H9 (cell line): ENCODE measurements around the gene TTC1. TPM values are rescaled to one million over a fixed set of nuclear protein-coding genes. Genes with fewer than 3 reads are reported as not detected.

Experiments used
- DNase-seq: peaks from one replicate; pipeline ENCODE4 v3.0.0-alpha.2; 2017
- H2AFZ ChIP-seq: one replicate; pipeline ENCODE4 v1.6.1; 2013; ENCODE audit warnings: mild to moderate bottlenecking, low read length, control low read depth, moderate library complexity
- H2AK5ac ChIP-seq: 2 replicates; pipeline ENCODE4 v1.6.1; 2013; ENCODE audit warnings: low read length, control low read depth, mixed read lengths; ENCODE audit not compliant: insufficient read length
- H2BK120ac ChIP-seq: one replicate; pipeline ENCODE4 v1.6.1; 2013; ENCODE audit warnings: low read depth, mild to moderate bottlenecking, low read length, control low read depth, inconsistent platforms; ENCODE audit not compliant: poor library complexity, severe bottlenecking
- H2BK12ac ChIP-seq: 2 replicates; pipeline ENCODE4 v1.6.1; 2013; ENCODE audit warnings: low read length, control low read depth, mixed read lengths, low read depth; ENCODE audit not compliant: insufficient read length
- H2BK15ac ChIP-seq: 2 replicates; pipeline ENCODE4 v1.6.1; 2013; ENCODE audit warnings: low read depth, low read length, control low read depth
- H2BK20ac ChIP-seq: one replicate; pipeline ENCODE4 v1.6.1; 2013; ENCODE audit warnings: low read depth, mild to moderate bottlenecking, low read length, control low read depth, inconsistent platforms; ENCODE audit not compliant: poor library complexity, severe bottlenecking
- H2BK5ac ChIP-seq: 2 replicates; pipeline ENCODE4 v1.6.1; 2013; ENCODE audit warnings: low read length, control low read depth, mixed read lengths; ENCODE audit not compliant: insufficient read length
- H3K14ac ChIP-seq: 2 replicates; pipeline ENCODE4 v1.6.1; 2013; ENCODE audit warnings: low read length, control low read depth; ENCODE audit not compliant: insufficient read depth
- H3K18ac ChIP-seq: 2 replicates; pipeline ENCODE4 v1.6.1; 2013; ENCODE audit warnings: low read depth, mild to moderate bottlenecking, mixed read lengths, low read length, control low read depth; ENCODE audit not compliant: insufficient read length
- H3K23ac ChIP-seq: 2 replicates; pipeline ENCODE4 v1.6.1; 2013; ENCODE audit warnings: low read length, control low read depth, mixed read lengths, low read depth; ENCODE audit not compliant: insufficient read length
- H3K23me2 ChIP-seq: 2 replicates; pipeline ENCODE4 v1.6.1; 2013; ENCODE audit warnings: low read depth, mild to moderate bottlenecking, mixed read lengths, low read length, control low read depth; ENCODE audit not compliant: insufficient read length, poor library complexity, severe bottlenecking
- H3K27ac ChIP-seq: 2 replicates; pipeline ENCODE4 v1.5.1; 2013; ENCODE audit warnings: low read length, control low read depth, mixed read lengths, low read depth; ENCODE audit not compliant: insufficient read length
- H3K27me3 ChIP-seq: 2 replicates; pipeline ENCODE4 v1.6.1; 2013; ENCODE audit warnings: low read length, control low read depth, inconsistent platforms; ENCODE audit not compliant: insufficient read depth
- H3K4ac ChIP-seq: 2 replicates; pipeline ENCODE4 v1.6.1; 2013; ENCODE audit warnings: low read depth, mild to moderate bottlenecking, control low read depth, inconsistent platforms, low read length, moderate library complexity
- H3K4me1 ChIP-seq: 2 replicates; pipeline ENCODE4 v1.6.1; 2013; ENCODE audit warnings: low read length, control low read depth, inconsistent platforms; ENCODE audit not compliant: insufficient read depth
- H3K4me2 ChIP-seq: 2 replicates; pipeline ENCODE4 v1.6.1; 2013; ENCODE audit warnings: low read length, control low read depth, mixed read lengths; ENCODE audit not compliant: insufficient read length, insufficient read depth
- H3K56ac ChIP-seq: 2 replicates; pipeline ENCODE4 v1.6.1; 2013; ENCODE audit warnings: low read depth, mild to moderate bottlenecking, mixed read lengths, low read length, control low read depth; ENCODE audit not compliant: insufficient read length
- H3K79me1 ChIP-seq: 2 replicates; pipeline ENCODE4 v1.6.1; 2013; ENCODE audit warnings: low read depth, mild to moderate bottlenecking, moderate library complexity, low read length, control low read depth, inconsistent platforms; ENCODE audit not compliant: insufficient read depth, poor library complexity, severe bottlenecking
- H3K79me2 ChIP-seq: 2 replicates; pipeline ENCODE4 v1.6.1; 2013; ENCODE audit warnings: low read length, control low read depth, inconsistent platforms; ENCODE audit not compliant: insufficient read depth
- H3K9ac ChIP-seq: 2 replicates; pipeline ENCODE4 v1.6.1; 2013; ENCODE audit warnings: low read length, control low read depth, mixed read lengths; ENCODE audit not compliant: insufficient read length; ENCODE audit errors: extremely low read depth
- H3K9me3 ChIP-seq: one replicate; pipeline ENCODE4 v1.6.1; 2013; ENCODE audit warnings: low read depth, low read length, inconsistent platforms; ENCODE audit not compliant: control insufficient read depth
- H3T11ph ChIP-seq: one replicate; pipeline ENCODE4 v1.6.1; 2013; ENCODE audit warnings: mild to moderate bottlenecking, low read length, control low read depth, inconsistent platforms
- H4K20me1 ChIP-seq: one replicate; pipeline ENCODE4 v1.6.1; 2013; ENCODE audit not compliant: control insufficient read depth, insufficient read length, insufficient read depth
- H4K5ac ChIP-seq: 2 replicates; pipeline ENCODE4 v1.6.1; 2013; ENCODE audit warnings: low read depth, mild to moderate bottlenecking, mixed read lengths, low read length, control low read depth; ENCODE audit not compliant: insufficient read length
- H4K8ac ChIP-seq: replicated peaks from 2 replicates; pipeline ENCODE4 v1.6.1; 2013; ENCODE audit warnings: low read length, control low read depth, mixed read lengths, low read depth; ENCODE audit not compliant: insufficient read length
- H4K91ac ChIP-seq: 2 replicates; pipeline ENCODE4 v1.6.1; 2013; ENCODE audit warnings: low read depth, mild to moderate bottlenecking, moderate library complexity, mixed read lengths, low read length, control low read depth; ENCODE audit not compliant: insufficient read length
- H3K27ac Mint-ChIP-seq, 3 experiments: 2 replicates in 2 of 3; 3 replicates in 1 of 3; pipeline ENCODE4 v1.8.0; 2020 to 2021; ENCODE audit warnings: mixed read lengths in 3 of 3, mild to moderate bottlenecking in 1 of 3, moderate library complexity in 1 of 3
- H3K27me3 Mint-ChIP-seq: 2 replicates; pipeline ENCODE4 v1.8.0; 2021; ENCODE audit warnings: low read depth, mild to moderate bottlenecking, moderate library complexity, mixed read lengths
- H3K36me3 Mint-ChIP-seq, 3 experiments: 2 replicates in 2 of 3; 3 replicates in 1 of 3; pipeline ENCODE4 v1.8.0; 2020 to 2021; ENCODE audit warnings: low read depth in 3 of 3, mixed read lengths in 3 of 3; ENCODE audit not compliant: insufficient read depth in 1 of 3
- H3K4me1 Mint-ChIP-seq, 2 experiments: 2 replicates each; pipeline ENCODE4 v1.8.0; 2020; ENCODE audit warnings: mixed read lengths in 2 of 2
- H3K4me3 Mint-ChIP-seq, 2 experiments: 2 replicates in 1 of 2; 3 replicates in 1 of 2; pipeline ENCODE4 v1.8.0; 2020 to 2021; ENCODE audit warnings: mild to moderate bottlenecking in 2 of 2, mixed read lengths in 2 of 2, moderate library complexity in 1 of 2
- H3K9me3 Mint-ChIP-seq, 2 experiments: 2 replicates in 1 of 2; 3 replicates in 1 of 2; pipeline ENCODE4 v1.8.0; 2020; ENCODE audit warnings: mild to moderate bottlenecking in 2 of 2, mixed read lengths in 2 of 2, moderate library complexity in 1 of 2
- WGBS: extraction: QIAGEN DNeasy Blood & Tissue Kit; methylation state at CpG from one replicate; pipeline ENCODE4 v1.1.7; 2013; ENCODE audit warnings: missing lambda C conversion rate, low lambda C conversion rate, mixed read lengths; ENCODE audit not compliant: insufficient read length; ENCODE audit errors: extremely low coverage; 5-methylcytosine and 5-hydroxymethylcytosine counted together
- total RNA-seq: library from RNA; stranded (reverse); gene quantifications from 2 replicates; pipeline ENCODE4 v1.2.1, GENCODE V29; 2021
- TF ChIP-seq, protein P1 (sequence below): fragments of 200-600 bp; sonication (generic); conservative IDR thresholded peaks from 3 replicates; pipeline ENCODE4 v1.8.0; 2021; ENCODE audit warnings: antibody characterized with exemption, mild to moderate bottlenecking

TTC1 gene
- total RNA-seq, 1 experiment from 2014 or later = 62.6 TPM

- Histone ChIP-seq H2BK120ac (no peak overlapping the region), H3K9me3 (no peaks in the 10 kb centered on the region), H3K23ac (no peak overlapping the region), H4K91ac (no peak overlapping the region), H2AK5ac (no peak overlapping the region), H3K56ac (no peak overlapping the region), H3K79me2 (no peaks in the 10 kb centered on the region), H2BK20ac (no peak overlapping the region), H3K18ac (no peak overlapping the region), H3T11ph (no peak overlapping the region), H3K4me1 (no peaks in the 10 kb centered on the region), H4K5ac (no peak overlapping the region), H3K4me2 (no peak overlapping the region), H3K27me3 (no peaks in the 10 kb centered on the region), H4K20me1 (no peaks in the 10 kb centered on the region), H4K8ac (no peak overlapping the region), H2BK15ac (no peak overlapping the region), H3K9ac (no peak overlapping the region), H3K14ac (no peak overlapping the region), H2BK12ac (no peak overlapping the region), H2BK5ac (no peak overlapping the region), H3K79me1 (no peaks in the 10 kb centered on the region), H2AFZ (no peak overlapping the region), H3K23me2 (no peaks in the 10 kb centered on the region), H3K27ac (no peak overlapping the region), H3K4ac (no peak overlapping the region)
- WGBS = no CpG with 5 or more reads among the region's 2 CpGs
- DNase-seq = no peak
- peak overlapping the region in 2 of 3 experiments; percentile 34 to 54; a peak in 3 of 7 replicates for H3K27ac Mint-ChIP-seq
- TF ChIP-seq, protein P1, sequence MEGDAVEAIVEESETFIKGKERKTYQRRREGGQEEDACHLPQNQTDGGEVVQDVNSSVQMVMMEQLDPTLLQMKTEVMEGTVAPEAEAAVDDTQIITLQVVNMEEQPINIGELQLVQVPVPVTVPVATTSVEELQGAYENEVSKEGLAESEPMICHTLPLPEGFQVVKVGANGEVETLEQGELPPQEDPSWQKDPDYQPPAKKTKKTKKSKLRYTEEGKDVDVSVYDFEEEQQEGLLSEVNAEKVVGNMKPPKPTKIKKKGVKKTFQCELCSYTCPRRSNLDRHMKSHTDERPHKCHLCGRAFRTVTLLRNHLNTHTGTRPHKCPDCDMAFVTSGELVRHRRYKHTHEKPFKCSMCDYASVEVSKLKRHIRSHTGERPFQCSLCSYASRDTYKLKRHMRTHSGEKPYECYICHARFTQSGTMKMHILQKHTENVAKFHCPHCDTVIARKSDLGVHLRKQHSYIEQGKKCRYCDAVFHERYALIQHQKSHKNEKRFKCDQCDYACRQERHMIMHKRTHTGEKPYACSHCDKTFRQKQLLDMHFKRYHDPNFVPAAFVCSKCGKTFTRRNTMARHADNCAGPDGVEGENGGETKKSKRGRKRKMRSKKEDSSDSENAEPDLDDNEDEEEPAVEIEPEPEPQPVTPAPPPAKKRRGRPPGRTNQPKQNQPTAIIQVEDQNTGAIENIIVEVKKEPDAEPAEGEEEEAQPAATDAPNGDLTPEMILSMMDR = no peak
- H3K4me3 Mint-ChIP-seq = no peak overlapping the region
- H3K27me3 Mint-ChIP-seq = no peaks in the 10 kb centered on the region
- no peaks in the 10 kb centered on the region for H3K9me3 Mint-ChIP-seq
- peaks cover 18 to 30% (median 29%) of the 10 kb centered on the region in 3 experiments; a peak in 6 of 7 replicates for H3K36me3 Mint-ChIP-seq
- H3K4me1 Mint-ChIP-seq = peaks cover 3 to 4% of the 10 kb centered on the region in 2 experiments; a peak in 2 of 4 replicates
These were observed 80.6 kb downstream of the TTC1 start for GRCh38 chr5:160089531-160089930.
